Measurements from ENCODE around the gene GNG11. TPM values are rescaled to one million over a fixed set of nuclear protein-coding genes. Genes with fewer than 3 reads are reported as not detected.
A peak's percentile ranks its signal among the peaks of the same experiment; 100 is the strongest.

The GNG11 gene
- total RNA-seq, 4 donors from 2014 or later = 10.7 to 43.4 (median 26.3) TPM

DNA sequence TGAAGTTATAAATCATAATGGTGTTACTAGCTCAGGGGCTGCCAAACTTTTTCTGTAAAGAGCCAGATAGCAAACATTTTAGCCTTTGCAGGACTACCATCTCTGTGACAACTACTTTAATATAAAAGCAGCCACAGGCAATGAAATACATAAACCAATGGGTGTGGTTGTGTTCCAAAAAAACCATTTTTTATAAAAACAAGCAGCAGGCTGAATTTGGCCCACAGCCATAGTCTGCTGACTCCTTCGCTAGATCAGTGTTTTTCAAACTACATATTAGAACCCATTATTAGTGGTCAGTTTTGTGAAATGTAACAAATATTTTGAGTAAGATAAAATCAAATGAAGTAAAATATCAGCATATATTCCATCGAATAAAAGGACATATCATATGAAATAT lies 13.6 kb downstream of the GNG11 start:
- no peak for TF ChIP-seq POLR2A (IDR thresholded peaks at IDR 0.05)
- TF ChIP-seq, protein P1, sequence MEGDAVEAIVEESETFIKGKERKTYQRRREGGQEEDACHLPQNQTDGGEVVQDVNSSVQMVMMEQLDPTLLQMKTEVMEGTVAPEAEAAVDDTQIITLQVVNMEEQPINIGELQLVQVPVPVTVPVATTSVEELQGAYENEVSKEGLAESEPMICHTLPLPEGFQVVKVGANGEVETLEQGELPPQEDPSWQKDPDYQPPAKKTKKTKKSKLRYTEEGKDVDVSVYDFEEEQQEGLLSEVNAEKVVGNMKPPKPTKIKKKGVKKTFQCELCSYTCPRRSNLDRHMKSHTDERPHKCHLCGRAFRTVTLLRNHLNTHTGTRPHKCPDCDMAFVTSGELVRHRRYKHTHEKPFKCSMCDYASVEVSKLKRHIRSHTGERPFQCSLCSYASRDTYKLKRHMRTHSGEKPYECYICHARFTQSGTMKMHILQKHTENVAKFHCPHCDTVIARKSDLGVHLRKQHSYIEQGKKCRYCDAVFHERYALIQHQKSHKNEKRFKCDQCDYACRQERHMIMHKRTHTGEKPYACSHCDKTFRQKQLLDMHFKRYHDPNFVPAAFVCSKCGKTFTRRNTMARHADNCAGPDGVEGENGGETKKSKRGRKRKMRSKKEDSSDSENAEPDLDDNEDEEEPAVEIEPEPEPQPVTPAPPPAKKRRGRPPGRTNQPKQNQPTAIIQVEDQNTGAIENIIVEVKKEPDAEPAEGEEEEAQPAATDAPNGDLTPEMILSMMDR (IDR thresholded peaks at IDR 0.05) = no peak
- DNase-seq = peak in 1 of 2 donors; percentile 8
- H3K9me3 ChIP-seq = no peaks in the 10 kb centered on the region
- no peaks in the 10 kb centered on the region for H3K27me3 ChIP-seq
- WGBS, 2 donors = 70 to 77% methylated on average over 2 of the region's 2 CpGs
- H3K36me3 ChIP-seq = no peaks in the 10 kb centered on the region
- intact Hi-C loops (cut with DNase I) = no loop called here
- no peak overlapping the region for H3K4me3 ChIP-seq (replicated peaks in 1 of 3)
- H3K4me1 ChIP-seq = no peaks in the 10 kb centered on the region
- no peak overlapping the region for H3K27ac ChIP-seq

DNA sequence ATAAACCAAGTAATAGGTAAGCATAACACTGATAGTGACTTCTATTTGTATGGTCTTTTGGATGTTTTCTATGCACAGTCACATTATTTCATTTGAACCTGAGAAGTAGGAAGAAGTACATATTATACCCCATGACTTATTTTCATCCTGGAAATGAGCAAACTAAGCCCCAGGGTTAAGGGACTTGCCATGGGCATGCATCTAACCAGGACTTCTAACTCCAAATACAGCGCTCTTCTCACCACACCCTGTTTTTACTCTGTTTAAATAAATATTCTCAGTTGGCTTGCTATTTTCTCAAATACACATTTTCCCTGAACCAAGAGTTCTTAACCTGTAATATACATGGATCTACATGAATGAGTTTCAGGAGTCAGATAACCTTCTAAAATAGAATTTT lies 16.3 kb downstream of the GNG11 start:
- Histone ChIP-seq H3K27me3 (no peaks in the 10 kb centered on the region), H3K9me3 (no peaks in the 10 kb centered on the region), H3K27ac (no peak overlapping the region), H3K36me3 (no peaks in the 10 kb centered on the region), H3K4me1 (no peaks in the 10 kb centered on the region), H3K4me3 (replicated peaks in 1 of 3) (no peak overlapping the region)
- intact Hi-C loops (cut with DNase I) = no loop called here
- 91% methylated on average over 1 of the region's 1 CpG for WGBS, 2 donors
- no peak for DNase-seq
- TF ChIP-seq, protein P1 (IDR thresholded peaks at IDR 0.05) = no peak

DNA sequence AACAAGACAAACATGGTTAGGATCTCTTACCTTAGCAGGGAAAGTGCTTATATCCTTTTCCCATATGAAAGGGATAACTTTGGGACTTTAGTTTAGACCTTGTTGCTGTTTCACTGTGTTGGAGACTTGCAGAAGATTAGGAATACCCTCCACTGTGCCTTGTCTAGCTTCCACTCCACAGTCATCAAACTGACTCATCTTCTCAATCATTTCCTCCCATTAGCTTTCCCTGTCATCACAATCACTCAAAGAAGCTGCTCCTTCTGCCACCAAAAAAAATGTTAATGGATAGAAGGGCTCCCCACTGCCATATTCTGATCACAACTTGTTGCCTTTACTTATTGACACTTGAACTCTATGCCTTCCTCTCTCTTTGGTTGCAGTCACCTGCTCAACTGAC lies 16.8 kb downstream of the GNG11 start:
- no peaks in the 10 kb centered on the region for H3K9me3 ChIP-seq

DNA sequence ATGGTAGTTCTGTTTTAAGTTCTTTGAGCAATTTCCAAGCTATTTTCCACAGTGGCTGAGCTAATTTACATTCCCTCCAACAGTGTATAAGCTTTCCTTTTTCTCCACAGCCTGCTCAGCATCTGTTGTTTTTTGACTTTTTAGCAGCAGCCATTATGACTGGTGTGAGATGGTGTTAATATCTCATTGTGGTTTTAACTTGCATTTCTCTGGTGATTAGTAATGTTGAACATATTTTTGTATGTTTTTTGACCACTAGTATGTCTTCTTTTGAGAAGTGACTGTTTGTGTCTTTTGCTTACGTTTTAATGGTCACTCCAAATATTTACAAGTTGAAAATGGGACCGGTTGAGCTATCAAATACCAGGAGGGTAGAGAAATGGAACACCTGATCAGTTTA lies 20.4 kb downstream of the GNG11 start:
- WGBS, 2 donors = 80 to 85% methylated on average over 2 of the region's 2 CpGs
- TF ChIP-seq POLR2A (IDR thresholded peaks at IDR 0.05) = no peak
- TF ChIP-seq, protein P1 (IDR thresholded peaks at IDR 0.05) = no peak
- H3K9me3 ChIP-seq = no peaks in the 10 kb centered on the region
- intact Hi-C loops (cut with DNase I) = no loop called here
- no peaks in the 10 kb centered on the region for H3K36me3 ChIP-seq
- no peak overlapping the region for H3K4me3 ChIP-seq (replicated peaks in 1 of 3)
- H3K27me3 ChIP-seq = no peaks in the 10 kb centered on the region
- DNase-seq = no peak
- no peak overlapping the region for H3K27ac ChIP-seq
- H3K4me1 ChIP-seq = no peaks in the 10 kb centered on the region

More for the DNA sequence above, 16.8 kb downstream of the GNG11 start:
- Histone ChIP-seq H3K27ac (no peak overlapping the region), H3K4me1 (no peaks in the 10 kb centered on the region), H3K36me3 (no peaks in the 10 kb centered on the region), H3K4me3 (replicated peaks in 1 of 3) (no peak overlapping the region), H3K27me3 (no peaks in the 10 kb centered on the region)
- intact Hi-C loops (cut with DNase I) = no loop called here
- TF ChIP-seq, protein P1 (IDR thresholded peaks at IDR 0.05) = no peak
- no peak for TF ChIP-seq POLR2A (IDR thresholded peaks at IDR 0.05)
- DNase-seq = no peak

DNA sequence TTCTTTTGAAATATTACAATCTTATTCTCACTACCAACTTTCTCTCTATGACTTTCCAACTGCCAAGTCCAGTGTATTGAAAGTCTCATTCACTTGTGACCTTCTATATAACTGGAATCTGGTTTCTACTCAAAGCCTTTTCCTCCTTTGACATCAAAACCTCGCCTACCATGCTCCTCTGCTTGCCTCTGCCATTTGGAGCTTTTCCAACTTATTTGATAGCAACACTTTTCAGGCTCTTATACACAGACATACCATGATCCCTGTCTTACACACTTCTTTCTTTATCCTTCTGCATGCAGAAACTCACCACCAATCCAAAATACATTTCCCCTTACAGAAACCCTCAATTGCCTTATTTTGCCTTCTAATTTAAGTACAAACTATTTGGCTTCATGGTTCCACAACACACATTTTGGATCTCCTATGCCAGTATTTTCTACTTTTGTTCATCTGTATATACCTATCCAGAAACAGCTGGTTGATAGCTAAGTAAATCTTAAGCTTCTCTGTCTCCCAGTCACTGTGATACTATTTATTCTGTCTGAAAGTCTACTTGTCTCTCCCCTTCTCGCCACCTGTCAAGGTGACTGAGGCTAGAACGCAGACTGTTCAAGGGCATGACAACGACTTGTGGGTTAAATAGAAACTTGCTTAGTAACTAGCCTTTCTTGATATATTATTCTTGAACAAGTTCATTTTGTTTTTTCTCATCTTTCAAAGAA lies 22.4 kb downstream of the GNG11 start:
- no peaks in the 10 kb centered on the region for H3K9me3 ChIP-seq
- no peaks in the 10 kb centered on the region for H3K4me1 ChIP-seq
- 55 to 57% methylated on average over 4 of the region's 4 CpGs for WGBS, 2 donors
- no peaks in the 10 kb centered on the region for H3K36me3 ChIP-seq
- intact Hi-C loops (cut with DNase I) = no loop called here
- peak overlapping the region in 1 of 3 donors; percentile 70 for H3K27ac ChIP-seq
- no peaks in the 10 kb centered on the region for H3K27me3 ChIP-seq
- H3K4me3 ChIP-seq (replicated peaks in 1 of 3) = no peak overlapping the region
- DNase-seq = no peak
- TF ChIP-seq POLR2A (IDR thresholded peaks at IDR 0.05) = no peak
- TF ChIP-seq, protein P1 (IDR thresholded peaks at IDR 0.05) = no peak

Measured in thyroid gland (tissue), 4 donors.